ENCODE measurements around the gene C1QL1.
"Not testable (repeated sequence)": the region's sequence is repeated elsewhere in the genome, so short reads cannot be mapped to it uniquely, and the experiment has no call there.

Gene C1QL1

DNA sequence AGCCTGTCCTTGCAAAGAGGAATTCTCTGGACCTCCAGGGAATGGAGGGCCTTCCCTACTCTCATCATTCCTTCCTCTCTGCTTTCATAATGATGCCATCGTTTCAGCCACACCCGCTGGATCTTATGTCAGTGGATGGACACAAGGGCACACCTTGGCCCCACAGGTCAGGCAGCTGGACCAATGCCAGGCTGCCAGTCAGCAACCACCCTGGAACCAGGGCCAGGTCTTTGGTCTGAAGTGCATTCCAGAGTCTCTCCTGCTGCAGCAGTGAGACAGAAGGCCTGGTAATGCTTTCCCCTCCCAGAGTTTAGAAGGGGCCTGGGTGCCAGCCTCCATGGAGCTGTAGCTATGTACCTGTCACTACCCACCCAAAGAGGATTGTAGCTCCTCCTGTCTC lies 7.4 kb downstream of the C1QL1 start:
- DNase-seq (ENCODE audit: low read depth) = no peak

DNA sequence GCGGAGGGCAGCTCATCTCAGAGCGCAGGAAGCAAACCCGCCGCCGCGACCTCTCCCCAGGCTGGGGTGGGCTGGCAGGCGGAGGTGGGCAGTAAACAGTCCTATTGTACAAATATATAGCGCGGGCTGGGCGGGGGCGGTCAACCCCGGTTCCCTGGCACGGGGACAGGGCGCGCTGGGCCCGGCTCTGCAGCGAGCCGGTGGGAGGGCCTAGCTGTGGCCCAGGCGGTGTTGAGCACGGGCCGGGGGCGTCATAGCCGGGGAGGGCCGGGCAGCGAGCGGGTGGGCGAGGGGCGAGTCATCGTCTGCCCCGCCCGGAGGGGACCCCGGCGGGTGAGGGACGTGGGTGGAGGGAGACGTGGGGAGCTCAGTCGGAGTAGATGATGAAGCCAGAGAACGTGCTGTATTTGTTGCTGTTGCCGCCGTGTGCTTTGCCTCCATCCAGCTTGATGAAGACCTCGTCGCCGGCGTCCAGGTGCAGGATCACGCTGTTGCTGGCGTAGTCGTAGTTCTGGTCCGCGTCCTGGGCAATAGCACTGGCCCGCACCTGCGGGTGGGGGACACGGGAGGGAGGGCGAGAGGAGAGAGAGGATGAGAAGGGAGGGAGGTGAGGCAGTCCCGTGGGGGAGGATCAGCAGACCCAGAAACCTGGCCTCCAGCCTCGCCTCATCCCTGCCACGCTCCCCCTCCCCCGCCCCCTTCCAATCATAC lies 8.1 kb downstream of the C1QL1 start:
- peak; percentile 54 for DNase-seq (ENCODE audit: low read depth)

DNA sequence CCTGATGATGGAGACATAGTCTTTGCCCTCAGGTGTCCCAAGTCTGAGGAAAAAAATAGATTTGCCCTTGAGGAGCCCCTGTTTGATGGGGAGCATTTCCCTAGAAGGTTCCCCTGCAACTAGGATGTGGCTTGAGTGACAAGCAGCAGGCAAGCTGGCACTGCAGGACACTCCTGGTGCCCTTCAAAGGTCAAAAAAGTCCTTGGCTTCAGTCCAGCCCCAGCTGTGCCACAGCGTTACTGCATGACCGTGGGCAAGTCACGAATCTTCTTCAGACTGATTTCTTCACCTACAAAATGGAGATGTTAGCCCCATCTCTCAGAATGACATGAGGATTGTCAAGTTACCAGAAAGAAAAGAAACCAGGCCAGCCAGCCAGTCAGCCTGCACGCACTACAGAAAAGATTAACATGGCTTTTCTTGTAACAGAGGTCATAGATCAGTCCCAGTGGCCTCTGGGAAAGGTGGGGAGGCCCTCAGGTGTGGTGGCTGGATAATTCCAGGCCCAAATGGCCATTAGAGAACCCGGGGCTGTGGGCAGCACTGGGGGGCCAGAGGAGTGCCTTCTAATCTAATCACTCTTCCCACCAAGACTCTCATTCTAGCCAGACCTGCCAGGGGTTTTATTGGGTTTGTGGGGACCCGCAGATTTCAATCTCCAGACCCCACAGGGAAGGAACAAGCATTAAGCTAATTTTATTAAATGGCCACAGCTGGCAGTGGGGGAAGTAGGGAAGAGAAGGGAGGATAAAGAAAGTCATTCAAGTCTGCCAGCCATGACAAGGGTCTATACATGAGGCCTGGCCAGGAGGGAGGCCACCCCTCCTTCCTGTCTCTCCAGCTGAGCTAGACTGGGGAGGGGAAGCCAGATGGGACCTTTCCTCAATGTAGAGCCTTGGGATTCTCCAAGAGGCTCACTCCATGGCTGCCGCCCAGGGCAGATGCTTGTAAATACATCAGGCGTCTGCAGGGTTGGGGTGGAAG lies 10.8 kb downstream of the C1QL1 start:
- DNase-seq (ENCODE audit: low read depth) = no peak

DNA sequence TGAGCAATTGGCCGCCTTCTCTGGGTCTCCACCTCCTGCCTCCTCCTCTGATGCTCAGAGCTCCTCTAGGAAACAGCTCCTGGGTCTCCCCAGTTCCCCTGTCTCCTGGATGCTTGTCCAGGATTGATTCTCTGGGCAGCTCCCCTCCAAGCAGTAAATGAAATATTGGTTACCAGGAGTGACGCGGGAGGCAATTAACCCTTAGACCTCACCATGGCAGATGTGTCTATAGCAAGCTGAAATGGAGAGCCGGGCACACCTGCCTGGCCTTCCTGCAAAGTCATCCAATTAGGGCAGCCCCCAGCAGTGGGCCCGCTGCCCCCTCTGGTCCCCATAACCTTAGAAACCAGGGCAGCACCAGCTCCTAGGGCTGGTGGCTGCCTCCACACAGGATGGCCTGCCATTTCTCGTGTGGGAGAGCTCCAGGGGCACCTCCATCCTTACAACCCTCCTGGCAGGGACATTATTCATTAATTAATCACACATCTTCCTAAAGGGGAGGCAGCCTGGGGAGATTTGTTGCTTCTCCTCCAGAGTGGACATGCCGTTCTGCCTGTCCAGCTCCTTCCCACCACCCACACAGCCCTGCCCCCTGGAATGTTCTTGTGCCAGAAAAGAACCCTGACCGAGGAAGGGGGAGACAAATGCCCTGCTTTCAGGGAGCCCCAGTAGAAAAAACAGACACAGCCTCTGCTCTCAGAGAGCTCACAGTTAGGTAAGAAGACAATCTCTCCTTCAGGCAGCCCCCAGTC lies 12.3 kb downstream of the C1QL1 start:
- DNase-seq (ENCODE audit: low read depth) = no peak

DNA sequence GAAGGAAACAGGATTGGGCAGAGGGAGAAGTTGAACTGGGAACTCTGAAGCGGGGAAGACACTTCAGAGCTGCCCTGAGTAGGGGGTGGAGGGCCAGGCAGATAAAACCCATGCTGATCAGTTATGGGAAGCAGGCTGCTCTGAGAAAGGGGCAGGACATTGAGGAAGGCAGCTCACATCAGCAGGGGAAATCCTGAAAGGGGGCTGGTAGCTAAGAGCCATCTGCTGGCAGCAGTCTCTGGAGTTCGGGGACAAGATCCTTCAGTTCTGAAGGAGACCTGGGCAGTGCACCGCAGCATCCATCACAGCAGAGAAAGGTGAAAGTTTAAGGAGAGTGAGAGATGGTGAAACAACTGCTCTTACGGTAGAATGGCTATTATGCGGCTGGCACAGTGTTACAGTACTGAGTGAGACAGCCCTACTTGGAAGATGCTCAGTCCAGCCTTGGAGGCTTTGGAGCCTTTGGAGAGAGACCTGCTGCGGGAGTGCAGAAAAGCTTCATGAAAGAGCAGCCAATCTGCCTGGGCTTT lies 15.1 kb downstream of the C1QL1 start:
- DNase-seq (ENCODE audit: low read depth) = no peak

DNA sequence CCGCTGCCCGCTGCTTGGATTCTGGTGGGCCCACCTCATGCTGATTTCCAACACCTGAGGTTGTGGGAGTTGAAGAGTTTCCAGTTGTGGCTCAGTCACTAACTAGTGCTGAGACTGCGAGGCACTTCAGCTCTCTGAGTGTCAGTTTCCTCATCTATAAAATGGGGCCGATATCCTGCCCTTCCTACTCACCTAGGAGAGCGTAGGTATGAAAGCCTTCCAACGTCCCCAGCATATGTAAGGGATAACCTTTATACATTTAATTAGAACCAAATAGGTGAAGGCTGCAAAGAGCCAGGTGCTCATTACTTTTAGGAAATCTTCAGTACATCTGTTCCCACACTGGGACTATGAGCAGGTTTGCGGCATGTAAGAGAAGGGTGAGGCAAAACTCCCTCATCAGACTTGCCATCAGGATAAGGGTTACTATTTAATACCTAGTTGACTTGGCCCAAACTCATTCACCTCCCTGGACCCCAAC lies 19.7 kb downstream of the C1QL1 start:
- DNase-seq (ENCODE audit: low read depth) = no peak

DNA sequence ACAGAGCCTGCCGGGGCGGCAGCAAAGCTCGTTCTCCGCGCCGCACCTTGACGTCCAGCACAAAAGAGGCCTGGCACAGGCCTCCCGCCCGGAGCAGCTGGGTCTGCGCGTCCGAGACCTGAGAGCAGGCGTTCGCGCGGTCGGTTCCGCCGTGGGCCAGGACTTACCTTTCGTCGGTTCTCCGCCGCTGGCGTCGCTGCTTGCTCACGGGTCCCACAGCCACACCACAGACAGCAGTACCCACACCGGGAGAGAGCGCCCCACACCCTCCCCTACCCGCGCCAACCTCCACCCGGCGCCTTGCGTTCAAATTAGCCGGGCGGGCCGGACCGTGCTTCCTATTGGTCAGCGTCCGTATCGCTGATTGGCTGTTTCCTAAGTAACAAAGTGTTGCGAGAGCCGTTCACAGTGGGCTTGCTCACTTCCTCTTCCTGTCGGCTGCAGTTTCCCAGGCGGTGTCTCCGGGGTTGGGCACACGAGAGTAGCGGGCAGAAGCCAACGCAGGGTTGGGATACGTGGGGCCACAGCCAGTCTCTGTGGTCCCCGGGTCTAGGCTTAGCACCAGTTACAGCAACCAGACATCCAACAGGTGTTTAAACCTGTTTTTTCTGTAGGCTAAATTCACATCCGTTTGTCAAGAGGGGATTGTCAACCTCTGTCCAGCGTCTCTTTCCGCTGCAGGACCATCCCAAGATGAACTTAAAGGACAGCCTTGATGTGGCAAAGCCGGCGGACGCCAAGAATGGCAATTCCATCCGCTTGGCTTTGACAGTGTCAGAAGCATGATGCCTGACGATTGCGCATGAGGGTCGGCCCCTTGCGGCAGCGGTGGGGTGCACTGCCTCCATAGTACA lies 20.4 kb downstream of the C1QL1 start, which contains the start of gene KIF18B:
Gene KIF18B (minus strand): TSS at position 313 of the 854 bp plus-strand sequence. CDS start 11,429 bp downstream, outside the sequence.
- peak; percentile 80 for DNase-seq (ENCODE audit: low read depth)

DNA sequence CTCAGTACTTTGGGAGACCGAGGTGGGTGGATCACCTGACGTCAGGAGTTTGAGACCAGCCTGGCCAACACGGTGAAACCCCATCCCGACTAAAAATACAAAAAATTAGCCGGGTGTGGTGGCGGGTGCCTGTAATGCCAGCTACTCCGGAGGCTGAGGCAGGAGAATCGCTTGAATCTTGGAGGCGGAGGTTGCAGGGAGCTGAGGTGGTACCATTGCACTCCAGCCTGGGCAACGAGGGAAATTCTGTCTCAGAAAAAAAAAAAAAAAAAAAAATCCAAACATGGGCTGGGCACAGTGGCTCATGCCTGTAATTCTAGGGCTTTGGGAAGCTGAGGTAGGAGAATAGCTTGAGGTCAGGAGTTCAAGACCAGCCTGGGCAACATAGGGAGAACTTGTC lies 22.5 kb downstream of the C1QL1 start:
- not testable (repeated sequence) for DNase-seq (ENCODE audit: low read depth)

DNA sequence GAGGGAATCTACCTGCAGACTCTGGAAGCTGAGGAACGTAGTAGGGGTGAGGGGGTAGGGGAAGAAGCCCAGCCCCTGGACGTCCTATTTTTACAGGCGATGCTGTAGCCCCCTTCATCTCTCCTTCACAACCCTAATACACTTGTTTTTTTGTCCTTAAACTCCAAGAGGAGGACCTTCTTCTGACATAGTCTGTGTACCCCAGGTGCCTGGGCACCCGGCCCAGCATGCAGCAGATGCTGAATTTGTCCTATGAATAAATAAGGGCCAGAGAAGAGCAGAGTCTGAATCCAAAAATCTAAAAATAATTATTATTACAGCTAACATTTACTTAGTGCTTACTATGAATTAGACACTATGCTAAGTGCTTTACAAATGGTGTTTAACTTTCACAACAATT lies 25.6 kb downstream of the C1QL1 start:
- no peak for DNase-seq (ENCODE audit: low read depth)

DNA sequence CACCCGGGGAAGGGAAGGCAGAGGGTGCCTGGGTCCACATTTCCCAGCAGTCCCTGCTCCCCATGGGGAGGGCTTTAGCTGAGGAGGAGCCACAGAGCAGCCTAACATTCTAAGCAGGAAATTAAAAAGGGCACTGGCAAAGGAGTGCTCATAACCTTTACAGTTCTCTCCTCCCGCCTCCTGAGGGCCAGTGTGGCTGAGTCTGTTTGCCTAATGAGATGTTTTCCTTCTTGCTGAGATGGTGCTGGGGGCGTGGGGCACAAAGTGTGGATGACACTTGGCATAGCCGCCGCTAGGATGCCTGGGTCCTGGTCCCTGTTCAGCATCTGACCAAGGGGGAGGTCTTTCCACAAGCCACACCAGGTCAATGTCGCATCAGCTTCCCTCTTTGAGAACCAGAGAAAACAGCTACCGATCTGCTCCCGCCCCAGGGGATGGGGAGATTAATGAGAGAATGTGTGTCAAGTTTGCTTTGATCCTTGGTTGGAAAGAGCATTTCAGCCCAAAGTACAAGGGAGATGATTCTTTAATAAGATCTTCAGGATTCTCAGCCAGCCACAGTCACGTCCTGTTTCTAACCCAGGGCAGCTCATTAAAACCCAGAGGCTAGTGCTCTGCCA lies 26.3 kb downstream of the C1QL1 start:
- DNase-seq (ENCODE audit: low read depth) = no peak

DNA sequence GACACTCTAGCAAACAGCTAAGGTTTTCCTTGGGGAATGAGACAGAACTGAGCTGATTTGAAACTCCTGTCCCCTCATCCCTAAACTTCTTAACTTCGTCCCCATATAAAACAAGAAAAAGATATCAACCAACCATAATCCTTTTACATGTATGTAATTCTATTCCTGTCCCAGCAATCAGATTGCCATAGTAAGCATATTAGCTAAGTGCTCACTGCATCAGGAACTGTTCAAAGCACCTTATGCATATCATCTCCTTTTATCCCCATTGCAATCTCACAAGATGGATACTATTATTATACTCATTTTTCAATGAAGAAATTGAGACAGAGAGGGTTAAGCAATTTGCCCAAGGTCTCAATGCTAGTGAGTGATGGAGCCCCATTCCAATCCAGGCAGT lies 27.3 kb downstream of the C1QL1 start:
- no peak for DNase-seq (ENCODE audit: low read depth)

DNA sequence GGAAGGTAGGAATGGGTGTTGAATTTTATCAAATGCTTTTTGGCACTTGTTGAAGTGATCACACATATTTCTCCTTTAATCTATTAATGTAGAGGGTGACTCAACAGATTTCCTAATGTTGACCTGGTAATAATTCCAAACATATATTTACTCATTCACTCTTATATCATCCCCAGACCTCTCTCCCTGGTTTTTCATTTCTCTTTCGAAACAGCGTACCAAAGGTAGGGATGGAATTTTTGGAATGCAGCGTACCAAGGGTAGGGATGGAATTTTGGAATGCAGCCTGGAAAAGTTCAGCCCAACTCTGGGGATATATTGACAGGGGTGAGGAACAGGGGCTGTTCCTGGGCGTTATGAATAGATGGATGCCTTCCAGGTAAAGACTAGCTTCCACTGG lies 27.8 kb downstream of the C1QL1 start:
- no peak for DNase-seq (ENCODE audit: low read depth)

DNA sequence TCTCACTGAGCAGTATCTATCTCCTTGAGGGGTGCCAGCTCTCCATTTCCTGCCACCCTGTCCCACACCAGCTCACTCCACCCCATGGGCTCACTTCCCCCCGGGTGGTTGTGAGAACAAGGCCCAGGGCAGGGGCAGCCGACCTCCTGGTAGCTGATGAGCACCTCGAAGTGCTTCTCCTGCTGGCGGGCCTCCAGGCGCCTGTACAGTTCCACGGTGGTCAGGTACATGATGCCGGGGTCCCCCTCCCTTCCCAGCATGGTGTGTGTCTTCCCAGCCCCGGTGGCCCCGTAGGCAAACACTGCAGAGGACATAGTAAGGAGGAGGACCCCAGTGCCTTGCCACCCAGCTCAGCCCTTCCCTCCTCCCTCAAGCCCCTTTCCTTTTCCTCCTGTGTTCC lies 33.0 kb downstream of the C1QL1 start:
- no peak for DNase-seq (ENCODE audit: low read depth)

DNA sequence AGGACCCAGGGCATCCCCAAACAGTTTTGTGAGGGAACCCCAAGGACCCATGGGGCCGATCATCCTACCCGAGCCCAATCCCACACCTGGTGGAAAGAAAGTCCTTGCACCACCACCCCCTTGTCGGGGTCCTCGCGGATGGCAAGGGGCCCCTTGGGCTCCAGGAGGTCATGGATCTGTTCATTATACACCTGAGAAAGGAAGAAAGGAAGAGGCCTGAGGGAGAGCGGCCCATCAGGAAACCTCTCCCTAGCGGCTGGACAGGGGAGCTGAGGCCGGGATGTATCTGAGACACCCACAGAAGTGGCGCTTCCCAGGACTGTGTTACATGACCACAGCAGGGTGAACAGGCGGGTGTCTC lies 33.4 kb downstream of the C1QL1 start:
- DNase-seq (ENCODE audit: low read depth) = no peak

DNA sequence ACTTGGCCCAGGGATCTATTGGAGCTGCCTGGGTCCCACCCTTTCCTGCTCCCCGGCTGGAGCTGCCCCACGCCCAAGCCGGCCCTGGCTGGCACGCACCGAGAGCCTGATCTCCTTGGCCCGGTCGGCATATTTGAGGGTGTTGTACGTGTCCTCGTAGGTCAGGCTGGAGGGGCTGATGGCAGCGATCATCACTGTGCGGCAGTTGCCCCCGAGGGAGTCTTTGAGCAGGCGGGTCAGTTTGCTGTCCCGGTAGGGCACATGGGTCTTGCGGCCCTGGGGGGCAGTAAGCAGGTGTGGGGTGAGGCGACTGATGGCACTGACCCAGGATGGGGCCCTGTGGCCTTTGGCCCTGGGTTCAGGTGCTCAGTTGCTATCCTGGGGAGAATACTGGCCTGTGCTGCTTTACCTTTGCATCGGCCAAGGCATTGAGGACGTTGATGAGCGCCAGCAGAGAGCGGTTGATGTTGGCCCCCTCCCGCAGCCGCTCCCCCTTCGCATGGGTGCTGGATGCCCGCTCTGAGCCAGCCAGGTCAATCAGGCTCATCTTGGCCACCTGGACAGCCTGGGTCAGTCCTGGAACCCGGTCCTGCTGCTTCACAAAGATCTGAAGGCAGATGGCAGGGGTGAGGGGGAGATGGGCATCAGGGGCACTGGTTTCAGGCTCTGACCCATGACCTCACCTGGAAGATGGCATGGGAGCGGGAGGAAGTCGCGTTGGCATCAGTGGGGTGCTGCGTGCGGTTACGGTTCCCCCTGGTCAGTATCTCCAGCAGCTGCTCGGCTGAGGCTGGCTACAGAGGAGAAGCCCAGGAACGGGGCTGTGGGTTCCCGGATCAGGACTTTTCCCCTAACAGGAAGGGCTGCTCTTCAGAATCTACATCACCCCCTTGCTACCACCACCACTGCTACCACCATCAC lies 34.0 kb downstream of the C1QL1 start:
- DNase-seq (ENCODE audit: low read depth) = no peak

DNA sequence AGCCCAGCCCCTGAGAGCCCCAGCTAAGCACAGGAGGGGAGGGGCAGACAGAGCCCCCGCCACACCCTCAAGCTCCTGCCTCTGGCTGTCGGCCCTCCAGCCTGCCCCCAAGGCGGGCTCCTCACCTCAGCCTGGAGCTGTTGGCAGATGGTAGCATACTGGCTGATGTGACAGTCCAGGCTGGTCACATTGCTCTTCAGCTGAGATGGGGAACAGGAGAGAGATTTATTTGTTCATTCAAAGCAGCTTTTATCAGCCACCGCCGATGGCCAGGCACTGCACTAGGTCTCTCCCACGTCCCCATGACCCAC lies 35.4 kb downstream of the C1QL1 start:
- no peak for DNase-seq (ENCODE audit: low read depth)

DNA sequence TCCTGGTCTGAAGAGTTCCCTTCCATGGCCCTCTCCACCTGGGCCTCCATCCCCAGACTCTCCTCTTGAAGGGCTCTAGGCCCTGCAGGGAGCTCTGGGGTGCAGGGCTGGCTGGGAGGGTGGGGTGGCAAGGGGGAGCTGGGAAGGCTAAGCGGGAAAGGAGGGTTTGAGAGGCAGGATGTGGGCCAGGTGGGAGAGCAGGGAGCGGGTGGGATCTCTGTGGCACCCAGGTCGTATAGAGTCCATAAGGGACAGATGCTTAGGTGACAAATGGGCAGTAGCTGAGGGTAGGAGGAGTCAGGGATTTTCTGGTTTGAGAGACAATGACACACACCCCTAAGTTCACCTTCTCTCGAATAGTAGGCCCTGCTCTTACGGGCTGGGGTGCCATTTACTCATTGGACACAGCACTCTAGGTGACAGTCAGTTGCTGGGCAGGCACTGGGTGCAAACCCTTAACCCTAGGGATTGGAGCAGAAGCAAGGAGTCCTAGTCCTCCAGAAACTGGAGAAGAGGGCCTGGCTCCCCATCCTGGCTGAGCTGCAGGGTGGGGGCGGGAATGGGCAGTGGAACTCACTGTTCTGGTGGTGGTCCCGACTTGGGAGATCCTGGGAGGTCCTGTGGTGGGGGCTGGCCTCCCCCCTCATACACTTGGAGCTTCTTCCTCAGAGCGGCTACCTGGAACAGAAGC lies 35.9 kb downstream of the C1QL1 start:
- no peak for DNase-seq (ENCODE audit: low read depth)

DNA sequence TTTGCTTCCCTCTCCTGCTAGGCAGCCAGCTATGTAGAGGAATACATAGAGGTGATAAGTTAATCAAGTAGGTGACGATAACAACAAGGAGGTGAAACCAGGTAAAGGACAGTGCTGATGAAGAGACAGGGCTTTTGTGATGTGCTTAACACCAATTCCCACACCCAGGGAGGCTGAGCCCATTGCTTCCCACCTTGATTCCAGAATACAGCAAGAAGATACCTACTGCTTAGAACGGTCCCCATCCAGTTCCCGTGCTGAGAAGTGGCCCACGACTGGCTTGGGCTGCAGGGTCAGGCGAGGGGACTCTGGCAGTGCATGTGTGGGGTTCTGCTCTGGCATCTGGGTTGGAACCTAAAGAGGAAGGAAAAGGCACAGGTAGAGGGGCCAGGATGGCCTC lies 36.7 kb downstream of the C1QL1 start:
- no peak for DNase-seq (ENCODE audit: low read depth)

DNA sequence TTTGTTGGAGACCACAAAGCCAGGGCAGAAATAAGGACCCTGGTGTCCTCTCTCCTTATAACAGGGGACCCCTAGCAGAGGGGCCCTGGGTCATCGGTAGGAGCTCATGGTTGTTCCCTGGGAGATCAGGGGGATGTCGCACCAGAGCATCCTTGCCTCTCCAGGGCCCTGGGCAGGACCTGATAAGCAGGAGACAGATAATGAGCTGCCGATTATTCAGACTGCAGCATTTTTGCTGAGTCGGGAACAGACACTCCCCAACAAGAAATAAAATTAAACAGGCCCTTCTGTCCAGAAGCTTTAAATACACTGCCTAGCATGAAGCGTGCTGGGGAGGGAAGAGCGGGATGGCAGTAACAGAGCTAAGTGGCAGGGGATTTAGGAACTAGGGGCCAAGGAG lies 37.4 kb downstream of the C1QL1 start:
- DNase-seq (ENCODE audit: low read depth) = no peak

Measured in stimulated activated CD4-positive, alpha-beta T cell treated with anti-CD3 and anti-CD28 coated beads, Interleukin-2, amount 100 ng/mL, for 4 hours (primary cell).